MCF 10A (cell line): ENCODE measurements around the gene KCNA3. TPM values are rescaled to one million over a fixed set of nuclear protein-coding genes. Genes with fewer than 3 reads are reported as not detected.

Experiments
- BruUV-seq: library from RNA; stranded (reverse); fragments of 400-500 nt; replicated peaks from 2 replicates; lab custom pipeline; 2021; lab: Mats Ljungman, UMichigan
- CTCF ChIA-PET: fragments of 300-600 bp; sonication (Branson Sonifier 250); formaldehyde crosslinking; extraction: SDS; loops from one replicate; lab custom pipeline; 2021; ENCODE audit warnings: antibody characterized with exemption, inconsistent platforms; lab: Yijun Ruan, JAX
- POLR2A ChIA-PET: fragments of 300-600, 350-650 bp; sonication (Branson Sonifier 250); formaldehyde crosslinking; extraction: SDS; loops from one replicate; lab custom pipeline; 2020; ENCODE audit warnings: antibody characterized with exemption, inconsistent platforms; lab: Yijun Ruan, JAX
- DNase-seq: peaks from one replicate; pipeline ENCODE4 v3.0.0-alpha.2; 2018; ENCODE audit not compliant: unreplicated experiment
- H3K27ac Mint-ChIP-seq: one replicate; pipeline ENCODE4 v1.8.0; 2022; ENCODE audit warnings: mild to moderate bottlenecking, low read depth, mixed read lengths; ENCODE audit not compliant: unreplicated experiment
- H3K27me3 Mint-ChIP-seq: one replicate; pipeline ENCODE4 v1.8.0; 2022; ENCODE audit warnings: mixed read lengths; ENCODE audit not compliant: insufficient read depth, unreplicated experiment
- H3K36me3 Mint-ChIP-seq: one replicate; pipeline ENCODE4 v1.8.0; 2022; ENCODE audit warnings: mild to moderate bottlenecking, moderate library complexity, mixed read lengths; ENCODE audit not compliant: insufficient read depth, unreplicated experiment
- H3K4me1 Mint-ChIP-seq: one replicate; pipeline ENCODE4 v1.8.0; 2022; ENCODE audit warnings: mixed read lengths; ENCODE audit not compliant: insufficient read depth, unreplicated experiment
- H3K4me3 Mint-ChIP-seq: one replicate; pipeline ENCODE4 v1.8.0; 2022; ENCODE audit warnings: mild to moderate bottlenecking, moderate library complexity, mixed read lengths; ENCODE audit not compliant: unreplicated experiment
- H3K9me3 Mint-ChIP-seq: one replicate; pipeline ENCODE4 v1.8.0; 2022; ENCODE audit warnings: mixed read lengths; ENCODE audit not compliant: unreplicated experiment
- CTCF ChIP-seq: fragments of 200-600 bp; IDR thresholded peaks from one replicate; pipeline ENCODE4 v1.8.0; 2022; ENCODE audit warnings: antibody characterized with exemption, mild to moderate bottlenecking; ENCODE audit not compliant: unreplicated experiment
- intact Hi-C: fragments of 100-400 bp; cut with micrococcal nuclease; formaldehyde crosslinking; loops from 2 replicates; pipeline ENCODE4 v1.14.1; 2022
- total RNA-seq: library from RNA; stranded (reverse); gene quantifications from 2 replicates; pipeline ENCODE4 v1.2.3, GENCODE V29; 2022

The KCNA3 gene
- total RNA-seq, 1 experiment from 2014 or later = not detected

GRCh38 chr1:110634455-110635311 lies 40.1 kb downstream of the KCNA3 start:
- Mint-ChIP-seq H3K27me3 (peaks cover 20% of the 10 kb centered on the region), H3K9me3 (no peaks in the 10 kb centered on the region), H3K4me3 (peak overlapping the region; percentile 42), H3K4me1 (peaks cover 14% of the 10 kb centered on the region), H3K36me3 (no peaks in the 10 kb centered on the region), H3K27ac (peak overlapping the region; percentile 68)
- ChIA-PET CTCF (interaction anchor here (0.6 to 5.5 kb wide), 19 partner anchors 9 to 1420 kb away, joined by 3 to 29 read pairs (median 4); no protein-coding TSS in a partner anchor), POLR2A (interaction anchor here (0.6 to 1.1 kb wide), 2 partner anchors 112 to 131 kb away, joined by 3 to 5 read pairs; no protein-coding TSS in a partner anchor)
- peak; percentile 72 for DNase-seq
- intact Hi-C loops = loop anchor here (10.0 kb wide), 1 partner anchor 360 kb away; no protein-coding TSS in a partner anchor
- BruUV-seq = no TSS peak
- TF ChIP-seq CTCF = no peak

- BruUV-seq = no TSS peak
- no peaks in the 10 kb centered on the region for H3K9me3 Mint-ChIP-seq
- intact Hi-C loops = loop anchor here (10.0 kb wide), 1 partner anchor 361 kb away; no protein-coding TSS in a partner anchor
Measured at GRCh38 chr1:110634086-110634454, 40.7 kb downstream of the KCNA3 start.

GRCh38 chr1:110633646-110634030 lies 41.1 kb downstream of the KCNA3 start:
- Mint-ChIP-seq H3K36me3 (no peaks in the 10 kb centered on the region), H3K4me3 (no peak overlapping the region), H3K9me3 (no peaks in the 10 kb centered on the region), H3K4me1 (peaks cover 13% of the 10 kb centered on the region), H3K27ac (no peak overlapping the region), H3K27me3 (peaks cover 14% of the 10 kb centered on the region)
- intact Hi-C loops = loop anchor here (10.0 kb wide), 1 partner anchor 361 kb away; no protein-coding TSS in a partner anchor
- ChIA-PET CTCF (interaction anchor here (1.2 to 5.5 kb wide), 8 partner anchors 11 to 150 kb away, joined by 4 to 29 read pairs (median 13); no protein-coding TSS in a partner anchor), POLR2A (no interaction called here)
- no peak for DNase-seq
- BruUV-seq = no TSS peak
- TF ChIP-seq CTCF = no peak

More at GRCh38 chr1:110634086-110634454, 40.7 kb downstream of the KCNA3 start:
- H3K27ac Mint-ChIP-seq = peak overlapping the region; percentile 68
- H3K27me3 Mint-ChIP-seq = peaks cover 14% of the 10 kb centered on the region
- peaks cover 13% of the 10 kb centered on the region for H3K4me1 Mint-ChIP-seq
- ChIA-PET CTCF (interaction anchor here (1.0 to 5.5 kb wide), 9 partner anchors 11 to 149 kb away, joined by 3 to 29 read pairs (median 10); no protein-coding TSS in a partner anchor), POLR2A (interaction anchor here (1.1 kb wide), 1 partner anchor 132 kb away, joined by 5 read pairs; no protein-coding TSS in a partner anchor)
- no peak overlapping the region for H3K4me3 Mint-ChIP-seq
- H3K36me3 Mint-ChIP-seq = no peaks in the 10 kb centered on the region
- DNase-seq = no peak
- no peak for TF ChIP-seq CTCF
